ENCODE results near the gene ATF4. TPM values are rescaled to one million over a fixed set of nuclear protein-coding genes. Genes with fewer than 3 reads are reported as not detected.

ATF4 gene
- total and polyA plus RNA-seq, 2 of the 13 experiments (the other 11 are each of a cell fraction or from before 2014, with no cell fraction given): 486 to 1,297 TPM

DNA sequence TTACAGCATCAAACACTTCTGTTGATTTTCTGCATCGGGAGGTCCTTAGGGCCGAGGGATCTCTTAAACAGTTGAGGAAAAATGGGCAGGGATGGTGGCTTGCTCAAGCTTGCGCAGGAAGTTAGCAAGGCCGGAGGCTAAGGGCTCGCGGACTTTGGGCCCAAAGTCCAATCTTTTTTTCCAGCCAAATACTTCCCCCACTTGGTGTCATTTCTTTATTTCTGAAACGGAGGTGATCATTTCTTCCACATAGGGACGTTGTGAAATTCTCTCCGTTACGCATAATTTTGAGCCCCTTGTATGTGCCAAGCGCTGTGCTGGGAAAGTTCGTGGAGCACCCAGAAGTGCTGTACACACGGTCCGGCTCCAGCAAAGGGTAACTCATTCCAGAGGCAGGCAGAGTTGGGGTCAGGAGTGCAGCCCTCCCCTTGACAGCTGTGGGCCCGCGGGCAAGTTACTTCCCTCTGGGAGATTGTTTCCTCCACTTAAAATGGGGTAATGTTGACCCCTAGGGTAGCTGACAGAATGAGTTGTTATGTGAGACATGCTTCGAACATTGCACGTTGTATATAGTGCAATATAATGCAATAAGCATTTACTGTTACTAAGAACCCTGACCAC is 17.5 kb upstream of the ATF4 start (continued):
- TF ChIP-seq, protein P1, sequence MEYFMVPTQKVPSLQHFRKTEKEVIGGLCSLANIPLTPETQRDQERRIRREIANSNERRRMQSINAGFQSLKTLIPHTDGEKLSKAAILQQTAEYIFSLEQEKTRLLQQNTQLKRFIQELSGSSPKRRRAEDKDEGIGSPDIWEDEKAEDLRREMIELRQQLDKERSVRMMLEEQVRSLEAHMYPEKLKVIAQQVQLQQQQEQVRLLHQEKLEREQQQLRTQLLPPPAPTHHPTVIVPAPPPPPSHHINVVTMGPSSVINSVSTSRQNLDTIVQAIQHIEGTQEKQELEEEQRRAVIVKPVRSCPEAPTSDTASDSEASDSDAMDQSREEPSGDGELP (IDR thresholded peaks at IDR 0.05; ENCODE audit: borderline replicate concordance, low read depth): no peak
- TF ChIP-seq, protein P2, sequence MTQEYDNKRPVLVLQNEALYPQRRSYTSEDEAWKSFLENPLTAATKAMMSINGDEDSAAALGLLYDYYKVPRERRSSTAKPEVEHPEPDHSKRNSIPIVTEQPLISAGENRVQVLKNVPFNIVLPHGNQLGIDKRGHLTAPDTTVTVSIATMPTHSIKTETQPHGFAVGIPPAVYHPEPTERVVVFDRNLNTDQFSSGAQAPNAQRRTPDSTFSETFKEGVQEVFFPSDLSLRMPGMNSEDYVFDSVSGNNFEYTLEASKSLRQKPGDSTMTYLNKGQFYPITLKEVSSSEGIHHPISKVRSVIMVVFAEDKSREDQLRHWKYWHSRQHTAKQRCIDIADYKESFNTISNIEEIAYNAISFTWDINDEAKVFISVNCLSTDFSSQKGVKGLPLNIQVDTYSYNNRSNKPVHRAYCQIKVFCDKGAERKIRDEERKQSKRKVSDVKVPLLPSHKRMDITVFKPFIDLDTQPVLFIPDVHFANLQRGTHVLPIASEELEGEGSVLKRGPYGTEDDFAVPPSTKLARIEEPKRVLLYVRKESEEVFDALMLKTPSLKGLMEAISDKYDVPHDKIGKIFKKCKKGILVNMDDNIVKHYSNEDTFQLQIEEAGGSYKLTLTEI (CRISPR knock-in tag; conservative IDR thresholded peaks at IDR 0.05): no peak
- TF ChIP-seq ZNF878 (CRISPR knock-in tag; IDR thresholded peaks at IDR 0.05) (no peak), ZNF337 (CRISPR knock-in tag; IDR thresholded peaks at IDR 0.05; ENCODE audit: borderline replicate concordance, low read depth) (no peak), ZNF317 (CRISPR knock-in tag; IDR thresholded peaks at IDR 0.05) (no peak), TBX2 (CRISPR knock-in tag; IDR thresholded peaks at IDR 0.05; ENCODE audit: borderline replicate concordance) (peak; percentile 35; the same call in 1 of the 2 replicates), SNAI1 (CRISPR knock-in tag; IDR thresholded peaks at IDR 0.05; ENCODE audit: borderline replicate concordance) (no peak), ZNF432 (CRISPR knock-in tag; IDR thresholded peaks at IDR 0.05; ENCODE audit: borderline replicate concordance) (no peak), HNRNPUL1 (IDR thresholded peaks at IDR 0.05; ENCODE audit: low read depth, low read length) (no peak), AGO2 (optimal IDR thresholded peaks at IDR 0.05; ENCODE audit: low read depth, low read length) (peak; percentile 11), SYNCRIP (IDR thresholded peaks at IDR 0.05; ENCODE audit: insufficient read depth, low read depth, low read length) (no peak), RARA (CRISPR knock-in tag; IDR thresholded peaks at IDR 0.05) (peak; percentile 16; the same call in 1 of the 2 replicates)
- TF ChIP-seq, protein P3, sequence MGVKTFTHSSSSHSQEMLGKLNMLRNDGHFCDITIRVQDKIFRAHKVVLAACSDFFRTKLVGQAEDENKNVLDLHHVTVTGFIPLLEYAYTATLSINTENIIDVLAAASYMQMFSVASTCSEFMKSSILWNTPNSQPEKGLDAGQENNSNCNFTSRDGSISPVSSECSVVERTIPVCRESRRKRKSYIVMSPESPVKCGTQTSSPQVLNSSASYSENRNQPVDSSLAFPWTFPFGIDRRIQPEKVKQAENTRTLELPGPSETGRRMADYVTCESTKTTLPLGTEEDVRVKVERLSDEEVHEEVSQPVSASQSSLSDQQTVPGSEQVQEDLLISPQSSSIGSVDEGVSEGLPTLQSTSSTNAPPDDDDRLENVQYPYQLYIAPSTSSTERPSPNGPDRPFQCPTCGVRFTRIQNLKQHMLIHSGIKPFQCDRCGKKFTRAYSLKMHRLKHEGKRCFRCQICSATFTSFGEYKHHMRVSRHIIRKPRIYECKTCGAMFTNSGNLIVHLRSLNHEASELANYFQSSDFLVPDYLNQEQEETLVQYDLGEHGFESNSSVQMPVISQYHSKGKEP (CRISPR knock-in tag; IDR thresholded peaks at IDR 0.05): no peak
- TF ChIP-seq, protein P4, sequence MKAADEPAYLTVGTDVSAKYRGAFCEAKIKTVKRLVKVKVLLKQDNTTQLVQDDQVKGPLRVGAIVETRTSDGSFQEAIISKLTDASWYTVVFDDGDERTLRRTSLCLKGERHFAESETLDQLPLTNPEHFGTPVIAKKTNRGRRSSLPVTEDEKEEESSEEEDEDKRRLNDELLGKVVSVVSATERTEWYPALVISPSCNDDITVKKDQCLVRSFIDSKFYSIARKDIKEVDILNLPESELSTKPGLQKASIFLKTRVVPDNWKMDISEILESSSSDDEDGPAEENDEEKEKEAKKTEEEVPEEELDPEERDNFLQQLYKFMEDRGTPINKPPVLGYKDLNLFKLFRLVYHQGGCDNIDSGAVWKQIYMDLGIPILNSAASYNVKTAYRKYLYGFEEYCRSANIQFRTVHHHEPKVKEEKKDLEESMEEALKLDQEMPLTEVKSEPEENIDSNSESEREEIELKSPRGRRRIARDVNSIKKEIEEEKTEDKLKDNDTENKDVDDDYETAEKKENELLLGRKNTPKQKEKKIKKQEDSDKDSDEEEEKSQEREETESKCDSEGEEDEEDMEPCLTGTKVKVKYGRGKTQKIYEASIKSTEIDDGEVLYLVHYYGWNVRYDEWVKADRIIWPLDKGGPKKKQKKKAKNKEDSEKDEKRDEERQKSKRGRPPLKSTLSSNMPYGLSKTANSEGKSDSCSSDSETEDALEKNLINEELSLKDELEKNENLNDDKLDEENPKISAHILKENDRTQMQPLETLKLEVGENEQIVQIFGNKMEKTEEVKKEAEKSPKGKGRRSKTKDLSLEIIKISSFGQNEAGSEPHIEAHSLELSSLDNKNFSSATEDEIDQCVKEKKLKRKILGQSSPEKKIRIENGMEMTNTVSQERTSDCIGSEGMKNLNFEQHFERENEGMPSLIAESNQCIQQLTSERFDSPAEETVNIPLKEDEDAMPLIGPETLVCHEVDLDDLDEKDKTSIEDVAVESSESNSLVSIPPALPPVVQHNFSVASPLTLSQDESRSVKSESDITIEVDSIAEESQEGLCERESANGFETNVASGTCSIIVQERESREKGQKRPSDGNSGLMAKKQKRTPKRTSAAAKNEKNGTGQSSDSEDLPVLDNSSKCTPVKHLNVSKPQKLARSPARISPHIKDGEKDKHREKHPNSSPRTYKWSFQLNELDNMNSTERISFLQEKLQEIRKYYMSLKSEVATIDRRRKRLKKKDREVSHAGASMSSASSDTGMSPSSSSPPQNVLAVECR (CRISPR knock-in tag; IDR thresholded peaks at IDR 0.05; ENCODE audit: borderline replicate concordance): no peak
- TF ChIP-seq, protein P5, sequence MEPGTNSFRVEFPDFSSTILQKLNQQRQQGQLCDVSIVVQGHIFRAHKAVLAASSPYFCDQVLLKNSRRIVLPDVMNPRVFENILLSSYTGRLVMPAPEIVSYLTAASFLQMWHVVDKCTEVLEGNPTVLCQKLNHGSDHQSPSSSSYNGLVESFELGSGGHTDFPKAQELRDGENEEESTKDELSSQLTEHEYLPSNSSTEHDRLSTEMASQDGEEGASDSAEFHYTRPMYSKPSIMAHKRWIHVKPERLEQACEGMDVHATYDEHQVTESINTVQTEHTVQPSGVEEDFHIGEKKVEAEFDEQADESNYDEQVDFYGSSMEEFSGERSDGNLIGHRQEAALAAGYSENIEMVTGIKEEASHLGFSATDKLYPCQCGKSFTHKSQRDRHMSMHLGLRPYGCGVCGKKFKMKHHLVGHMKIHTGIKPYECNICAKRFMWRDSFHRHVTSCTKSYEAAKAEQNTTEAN (CRISPR knock-in tag; conservative IDR thresholded peaks at IDR 0.05): no peak
- TF ChIP-seq, protein P6, sequence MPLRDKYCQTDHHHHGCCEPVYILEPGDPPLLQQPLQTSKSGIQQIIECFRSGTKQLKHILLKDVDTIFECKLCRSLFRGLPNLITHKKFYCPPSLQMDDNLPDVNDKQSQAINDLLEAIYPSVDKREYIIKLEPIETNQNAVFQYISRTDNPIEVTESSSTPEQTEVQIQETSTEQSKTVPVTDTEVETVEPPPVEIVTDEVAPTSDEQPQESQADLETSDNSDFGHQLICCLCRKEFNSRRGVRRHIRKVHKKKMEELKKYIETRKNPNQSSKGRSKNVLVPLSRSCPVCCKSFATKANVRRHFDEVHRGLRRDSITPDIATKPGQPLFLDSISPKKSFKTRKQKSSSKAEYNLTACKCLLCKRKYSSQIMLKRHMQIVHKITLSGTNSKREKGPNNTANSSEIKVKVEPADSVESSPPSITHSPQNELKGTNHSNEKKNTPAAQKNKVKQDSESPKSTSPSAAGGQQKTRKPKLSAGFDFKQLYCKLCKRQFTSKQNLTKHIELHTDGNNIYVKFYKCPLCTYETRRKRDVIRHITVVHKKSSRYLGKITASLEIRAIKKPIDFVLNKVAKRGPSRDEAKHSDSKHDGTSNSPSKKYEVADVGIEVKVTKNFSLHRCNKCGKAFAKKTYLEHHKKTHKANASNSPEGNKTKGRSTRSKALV (CRISPR knock-in tag; IDR thresholded peaks at IDR 0.05): 0 out of 2 replicates have a peak, but pooled peaks have one; percentile 11

Data from HepG2 (cell line).